Sigmoid colon (tissue), 7 donors: ENCODE measurements around the gene SPANXN4. TPM values are rescaled to one million over a fixed set of nuclear protein-coding genes. Genes with fewer than 3 reads are reported as not detected.

Experiments used
- DNase-seq: peaks from one replicate; pipeline ENCODE4 v3.0.0-alpha.2; 2019
- H3K27ac ChIP-seq, 4 donors: fragments of 200-600 bp; sonication (generic); one replicate each; pipeline ENCODE4 v1.5.1; 2016 to 2019; ENCODE audit warnings: mild to moderate bottlenecking in 1 of 4
- H3K27me3 ChIP-seq, 3 donors: fragments of 200-600 bp; sonication (generic); one replicate each; pipeline ENCODE4 v1.5.1; 2019; ENCODE audit warnings: mild to moderate bottlenecking in 1 of 3
- H3K36me3 ChIP-seq, 4 donors: fragments of 200-600 bp; sonication (generic); one replicate each; pipeline ENCODE4 v1.5.1; 2016 to 2019
- H3K4me1 ChIP-seq, 4 donors: fragments of 200-600 bp; sonication (generic); one replicate each; pipeline ENCODE4 v1.5.1; 2017 to 2019
- H3K4me3 ChIP-seq, 4 donors: fragments of 200-600 bp; sonication (generic); one replicate each; pipeline ENCODE4 v1.5.1; 2017 to 2019; ENCODE audit warnings: mild to moderate bottlenecking in 2 of 4, moderate library complexity in 1 of 4
- H3K9me3 ChIP-seq, 4 donors: fragments of 200-600 bp in 3 of 4; sonication (generic) in 3 of 4; one replicate each; pipeline versions ENCODE4 v1.5.1 to v1.6.1; 2013 to 2019
- CTCF ChIP-seq, 4 experiments: fragments of 450-650 bp in 3 of 4; fragments of 200-600 bp in 1 of 4; IDR thresholded peaks; one replicate each; pipeline ENCODE4 v1.5.1; 2016 to 2019; ENCODE audit warnings: antibody characterized with exemption in 4 of 4, mild to moderate bottlenecking in 3 of 4, moderate library complexity in 2 of 4
- EP300 ChIP-seq, 4 donors: sonication (generic); formaldehyde crosslinking; IDR thresholded peaks; one replicate each; pipeline ENCODE4 v1.6.1; 2017; ENCODE audit warnings: antibody characterized with exemption in 4 of 4
- POLR2A ChIP-seq, 2 donors: fragments of 450-650 bp; IDR thresholded peaks; one replicate each; pipeline ENCODE4 v1.6.1; 2016; ENCODE audit warnings: antibody characterized with exemption in 2 of 2, mild to moderate bottlenecking in 2 of 2, moderate library complexity in 2 of 2
- POLR2AphosphoS5 ChIP-seq, 4 donors: sonication (generic); formaldehyde crosslinking; IDR thresholded peaks; one replicate each; pipeline ENCODE4 v1.6.1; 2017; ENCODE audit warnings: antibody characterized with exemption in 4 of 4
- WGBS, 2 donors: extraction: QIAGEN DNeasy Blood & Tissue Kit; methylation state at CpG; one replicate each; pipeline ENCODE4 v1.1.7; 2013; 5-methylcytosine and 5-hydroxymethylcytosine counted together
- intact Hi-C: fragments of 100-400 bp; cut with DNase I; formaldehyde crosslinking; loops from one replicate; pipeline ENCODE4 v1.15.1; 2023
- polyA plus RNA-seq, 3 donors: library from polyadenylated mRNA; stranded (reverse); fragments of 200-250 nt; gene quantifications; one replicate each; pipeline ENCODE4 v1.2.3, GENCODE V29; 2013
- total RNA-seq, 4 donors: library from RNA; depleted of rRNA; stranded (reverse); fragments of >200 nt; gene quantifications; one replicate each; pipeline ENCODE4 v1.1.0, GENCODE V29; 2016
- donor health status: healthy with polysubstance abuse.
- donor health status: Bipolar disorder and iron deficiency.
- donor health status: healthy.

The SPANXN4 gene
- total and polyA plus RNA-seq, 7 donors = not detected

GRCh38 chrX:142994988-142995387, 30.7 kb upstream of the SPANXN4 start:
- TF ChIP-seq CTCF (IDR thresholded peaks at IDR 0.05) (no peak), POLR2A (IDR thresholded peaks at IDR 0.05) (no peak), EP300 (IDR thresholded peaks at IDR 0.05) (no peak), POLR2AphosphoS5 (IDR thresholded peaks at IDR 0.05) (no peak)
- no peak for DNase-seq
- Histone ChIP-seq H3K36me3 (no peaks in the 10 kb centered on the region), H3K27ac (no peak overlapping the region), H3K27me3 (no peaks in the 10 kb centered on the region), H3K4me1 (no peaks in the 10 kb centered on the region), H3K9me3 (no peaks in the 10 kb centered on the region), H3K4me3 (no peak overlapping the region)
- intact Hi-C loops = no loop called here
- WGBS, 2 donors = 9 to 29% methylated on average over 2 of the region's 2 CpGs

- Histone ChIP-seq H3K36me3 (no peaks in the 10 kb centered on the region), H3K9me3 (no peaks in the 10 kb centered on the region), H3K4me1 (no peaks in the 10 kb centered on the region), H3K4me3 (no peak overlapping the region), H3K27me3 (no peaks in the 10 kb centered on the region), H3K27ac (no peak overlapping the region)
- no peak for DNase-seq
- intact Hi-C loops = no loop called here
- 80 to 83% methylated on average over 8 of the region's 8 CpGs for WGBS, 2 donors
- TF ChIP-seq POLR2AphosphoS5 (IDR thresholded peaks at IDR 0.05) (no peak), CTCF (IDR thresholded peaks at IDR 0.05) (no peak), EP300 (IDR thresholded peaks at IDR 0.05) (no peak), POLR2A (IDR thresholded peaks at IDR 0.05) (no peak)
Measured at GRCh38 chrX:142998447-142999198, 27.1 kb upstream of the SPANXN4 start.

- no peaks in the 10 kb centered on the region for H3K27me3 ChIP-seq
- H3K36me3 ChIP-seq = no peaks in the 10 kb centered on the region
- intact Hi-C loops = no loop called here
- no peak overlapping the region for H3K27ac ChIP-seq
- TF ChIP-seq POLR2A (IDR thresholded peaks at IDR 0.05) = no peak
- TF ChIP-seq POLR2AphosphoS5 (IDR thresholded peaks at IDR 0.05) = no peak
- no peak for TF ChIP-seq CTCF (IDR thresholded peaks at IDR 0.05)
- TF ChIP-seq EP300 (IDR thresholded peaks at IDR 0.05) = no peak
- H3K4me1 ChIP-seq = no peaks in the 10 kb centered on the region
- no peak overlapping the region for H3K4me3 ChIP-seq
- DNase-seq = no peak
- H3K9me3 ChIP-seq = no peaks in the 10 kb centered on the region
- 75 to 85% methylated on average over 6 of the region's 6 CpGs for WGBS, 2 donors
Measured at GRCh38 chrX:142999199-142999701, 26.5 kb upstream of the SPANXN4 start.

- Histone ChIP-seq H3K36me3 (no peaks in the 10 kb centered on the region), H3K4me3 (no peak overlapping the region), H3K9me3 (no peaks in the 10 kb centered on the region), H3K27me3 (no peaks in the 10 kb centered on the region), H3K4me1 (no peaks in the 10 kb centered on the region), H3K27ac (no peak overlapping the region)
- WGBS, 2 donors = 68 to 78% methylated on average over 2 of the region's 2 CpGs
- intact Hi-C loops = no loop called here
- TF ChIP-seq POLR2A (IDR thresholded peaks at IDR 0.05) (no peak), CTCF (IDR thresholded peaks at IDR 0.05) (no peak), POLR2AphosphoS5 (IDR thresholded peaks at IDR 0.05) (no peak), EP300 (IDR thresholded peaks at IDR 0.05) (no peak)
- DNase-seq = no peak
Measured at GRCh38 chrX:143002206-143002605, 23.5 kb upstream of the SPANXN4 start.
